ENCODE measurements around the gene BUB1. TPM values are rescaled to one million over a fixed set of nuclear protein-coding genes. Genes with fewer than 3 reads are reported as not detected.

Gene BUB1
- total and polyA plus RNA-seq, 9 of the 15 experiments (the other 6 are each of a cell fraction or from before 2014, with no cell fraction given): 73.4 to 247 (median 118) TPM

- no peak for TF ChIP-seq TFE3 (CRISPR knock-in tag; IDR thresholded peaks at IDR 0.05)
- TF ChIP-seq NR2C1 (IDR thresholded peaks at IDR 0.05): peak; percentile 56
- peak; percentile 55; the same call in 1 of the 2 replicates for TF ChIP-seq NR2C1 (tag; IDR thresholded peaks at IDR 0.05)
- no peak for TF ChIP-seq KAT8 (IDR thresholded peaks at IDR 0.05; ENCODE audit: low read depth)
- peak; percentile 79 for TF ChIP-seq TCF3 (CRISPR knock-in tag; IDR thresholded peaks at IDR 0.05)
- TF ChIP-seq PATZ1 (CRISPR knock-in tag; IDR thresholded peaks at IDR 0.05; ENCODE audit: borderline replicate concordance): no peak
- TF ChIP-seq PCBP1 (IDR thresholded peaks at IDR 0.05; ENCODE audit: low read depth, low read length, poor library complexity, severe bottlenecking): no peak
- no peak for TF ChIP-seq E2F3 (CRISPR knock-in tag; IDR thresholded peaks at IDR 0.05)
- no peak for TF ChIP-seq RFX1 (IDR thresholded peaks at IDR 0.05)
- no peak for TF ChIP-seq MEF2D (tag; conservative IDR thresholded peaks at IDR 0.05; ENCODE audit: low read depth)
- TF ChIP-seq TGIF2 (CRISPR knock-in tag; IDR thresholded peaks at IDR 0.05): no peak
- TF ChIP-seq, protein P1, sequence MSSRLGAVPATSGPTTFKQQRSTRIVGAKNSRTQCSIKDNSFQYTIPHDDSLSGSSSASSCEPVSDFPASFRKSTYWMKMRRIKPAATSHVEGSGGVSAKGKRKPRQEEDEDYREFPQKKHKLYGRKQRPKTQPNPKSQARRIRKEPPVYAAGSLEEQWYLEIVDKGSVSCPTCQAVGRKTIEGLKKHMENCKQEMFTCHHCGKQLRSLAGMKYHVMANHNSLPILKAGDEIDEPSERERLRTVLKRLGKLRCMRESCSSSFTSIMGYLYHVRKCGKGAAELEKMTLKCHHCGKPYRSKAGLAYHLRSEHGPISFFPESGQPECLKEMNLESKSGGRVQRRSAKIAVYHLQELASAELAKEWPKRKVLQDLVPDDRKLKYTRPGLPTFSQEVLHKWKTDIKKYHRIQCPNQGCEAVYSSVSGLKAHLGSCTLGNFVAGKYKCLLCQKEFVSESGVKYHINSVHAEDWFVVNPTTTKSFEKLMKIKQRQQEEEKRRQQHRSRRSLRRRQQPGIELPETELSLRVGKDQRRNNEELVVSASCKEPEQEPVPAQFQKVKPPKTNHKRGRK (tag; IDR thresholded peaks at IDR 0.05): no peak
- no peak for TF ChIP-seq ZNF24 (IDR thresholded peaks at IDR 0.05)
- TF ChIP-seq CXXC5 (CRISPR knock-in tag; IDR thresholded peaks at IDR 0.05): peak; percentile 77
- no peak for TF ChIP-seq MCM7 (IDR thresholded peaks at IDR 0.05)
- TF ChIP-seq ZBTB1 (CRISPR knock-in tag; IDR thresholded peaks at IDR 0.05; ENCODE audit: borderline replicate concordance, low read depth): no peak
- TF ChIP-seq NEUROD1 (IDR thresholded peaks at IDR 0.05; ENCODE audit: borderline replicate concordance, low read depth, low read length, partially characterized antibody): no peak
- no peak for TF ChIP-seq ZNF707 (CRISPR knock-in tag; conservative IDR thresholded peaks at IDR 0.05)
- peak; percentile 89 for TF ChIP-seq SMAD4 (CRISPR knock-in tag; conservative IDR thresholded peaks at IDR 0.05)
- no peak for TF ChIP-seq SIRT6 (IDR thresholded peaks at IDR 0.05; ENCODE audit: low read depth, low read length)
- TF ChIP-seq ZFP30 (CRISPR knock-in tag; IDR thresholded peaks at IDR 0.05; ENCODE audit: borderline replicate concordance): no peak
- no peak for TF ChIP-seq CTBP1 (IDR thresholded peaks at IDR 0.05; ENCODE audit: borderline replicate concordance)
- no peak; the same call in 1 of the 2 replicates for TF ChIP-seq DDX20 (tag; IDR thresholded peaks at IDR 0.05; ENCODE audit: low read depth)
- peak; percentile 80 for TF ChIP-seq MECOM (CRISPR knock-in tag; IDR thresholded peaks at IDR 0.05)
- TF ChIP-seq SPI1 (IDR thresholded peaks at IDR 0.05; ENCODE audit: borderline replicate concordance, low read depth, low read length): no peak
- TF ChIP-seq GTF2A2 (tag; IDR thresholded peaks at IDR 0.05): peak; percentile 65; the same call in 1 of the 2 replicates
Measured at GRCh38 chr2:110691612-110692258, 13.9 kb upstream of the BUB1 start (continued).

Measured in K562 (cell line).